Bronchial epithelial cell (primary cell): ENCODE measurements around the gene SPAG17. TPM values are rescaled to one million over a fixed set of nuclear protein-coding genes. Genes with fewer than 3 reads are reported as not detected.

ENCODE experiments used
- DNase-seq: peaks from one replicate; pipeline ENCODE4 v3.0.0-alpha.2; 2010; ENCODE audit warnings: low read depth
- FAIRE-seq: peaks from 2 replicates; lab custom pipeline; 2011; peaks lifted over from hg19 to GRCh38; lab: Jason Lieb, UNC
- H3K27me3 ChIP-seq: 2 replicates; pipeline ENCODE4 v1.5.1; 2011; ENCODE audit warnings: low read length; ENCODE audit not compliant: control insufficient read depth, insufficient read depth
- H3K36me3 ChIP-seq: 2 replicates; pipeline ENCODE4 v1.5.1; 2011; ENCODE audit warnings: low read length; ENCODE audit not compliant: control insufficient read depth, insufficient read depth
- H3K4me3 ChIP-seq: 2 replicates; pipeline ENCODE4 v1.5.1; 2011; ENCODE audit warnings: mild to moderate bottlenecking, low read depth, low read length, control low read depth
- total RNA-seq: library from RNA; depleted of rRNA; stranded (reverse); fragments of >200 nt; gene quantifications from 2 replicates; pipeline ENCODE4 v1.2.1, GENCODE V29; 2014
- TF ChIP-seq, protein P1 (sequence below): IDR thresholded peaks from 2 replicates; pipeline ENCODE4 v1.5.1; 2011; ENCODE audit warnings: mild to moderate bottlenecking, moderate library complexity, low read length, control low read depth, inconsistent platforms; ENCODE audit not compliant: insufficient read depth, severe bottlenecking

SPAG17 gene
- total RNA-seq, 1 donor from 2014 or later: under 0.01 TPM

DNA sequence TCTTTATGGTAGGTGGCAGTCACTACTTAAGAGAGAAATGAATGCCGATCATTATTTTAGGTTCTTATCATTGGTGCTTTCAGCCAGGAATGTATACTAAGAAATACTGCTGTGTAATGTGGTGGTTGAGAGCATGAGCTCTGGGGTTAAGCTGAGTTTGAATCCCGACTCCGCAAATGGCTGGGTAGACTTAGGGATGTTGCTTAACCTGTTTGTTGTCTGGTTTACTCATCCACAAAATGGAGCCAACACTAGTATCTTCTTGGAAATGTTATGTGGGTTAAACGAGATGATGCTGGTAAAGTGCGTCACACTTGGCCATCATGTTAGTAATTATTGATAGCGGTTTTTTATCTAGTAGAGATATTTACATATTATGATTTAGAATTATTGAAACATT is 171.7 kb downstream of the SPAG17 start:
- FAIRE-seq (no peak), DNase-seq (no peak)
- no peak overlapping the region for H3K4me3 ChIP-seq
- no peaks in the 10 kb centered on the region for H3K27me3 ChIP-seq
- TF ChIP-seq, protein P1, sequence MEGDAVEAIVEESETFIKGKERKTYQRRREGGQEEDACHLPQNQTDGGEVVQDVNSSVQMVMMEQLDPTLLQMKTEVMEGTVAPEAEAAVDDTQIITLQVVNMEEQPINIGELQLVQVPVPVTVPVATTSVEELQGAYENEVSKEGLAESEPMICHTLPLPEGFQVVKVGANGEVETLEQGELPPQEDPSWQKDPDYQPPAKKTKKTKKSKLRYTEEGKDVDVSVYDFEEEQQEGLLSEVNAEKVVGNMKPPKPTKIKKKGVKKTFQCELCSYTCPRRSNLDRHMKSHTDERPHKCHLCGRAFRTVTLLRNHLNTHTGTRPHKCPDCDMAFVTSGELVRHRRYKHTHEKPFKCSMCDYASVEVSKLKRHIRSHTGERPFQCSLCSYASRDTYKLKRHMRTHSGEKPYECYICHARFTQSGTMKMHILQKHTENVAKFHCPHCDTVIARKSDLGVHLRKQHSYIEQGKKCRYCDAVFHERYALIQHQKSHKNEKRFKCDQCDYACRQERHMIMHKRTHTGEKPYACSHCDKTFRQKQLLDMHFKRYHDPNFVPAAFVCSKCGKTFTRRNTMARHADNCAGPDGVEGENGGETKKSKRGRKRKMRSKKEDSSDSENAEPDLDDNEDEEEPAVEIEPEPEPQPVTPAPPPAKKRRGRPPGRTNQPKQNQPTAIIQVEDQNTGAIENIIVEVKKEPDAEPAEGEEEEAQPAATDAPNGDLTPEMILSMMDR: no peak
- no peaks in the 10 kb centered on the region for H3K36me3 ChIP-seq

GRCh38 chr1:118012515-118013124 is 172.4 kb downstream of the SPAG17 start:
- no peak overlapping the region for H3K4me3 ChIP-seq
- H3K27me3 ChIP-seq: no peaks in the 10 kb centered on the region
- FAIRE-seq (peak; percentile 84), DNase-seq (no peak)
- H3K36me3 ChIP-seq: no peaks in the 10 kb centered on the region
- TF ChIP-seq, protein P1: no peak

DNA sequence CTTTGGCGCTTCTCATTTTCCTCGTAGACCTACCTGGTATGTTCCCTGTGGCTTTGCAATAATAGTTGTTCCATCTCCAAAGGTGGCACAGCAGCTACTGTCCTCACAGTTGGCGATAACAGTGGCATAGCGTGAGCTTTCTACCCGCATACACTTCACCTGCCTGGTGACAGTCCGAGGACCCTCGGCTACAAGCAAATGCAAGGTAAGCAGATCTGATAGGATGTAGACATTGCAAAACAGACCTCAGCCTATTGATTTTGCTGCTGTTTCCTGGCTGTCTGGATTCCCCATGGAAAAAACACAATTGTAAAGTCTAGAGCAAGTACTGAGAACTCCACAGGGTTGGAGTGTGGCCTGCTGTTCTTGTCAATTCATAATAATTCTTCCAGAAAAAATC is 177.0 kb downstream of the SPAG17 start:
- TF ChIP-seq, protein P1: no peak
- no peak for FAIRE-seq

GRCh38 chr1:118007391-118007790 is 177.6 kb downstream of the SPAG17 start:
- Histone ChIP-seq H3K27me3 (no peaks in the 10 kb centered on the region), H3K36me3 (no peaks in the 10 kb centered on the region), H3K4me3 (no peak overlapping the region)
- DNase-seq (no peak), FAIRE-seq (no peak)
- TF ChIP-seq, protein P1: no peak

More for the DNA sequence above, 177.0 kb downstream of the SPAG17 start:
- Histone ChIP-seq H3K4me3 (no peak overlapping the region), H3K27me3 (no peaks in the 10 kb centered on the region), H3K36me3 (no peaks in the 10 kb centered on the region)
- DNase-seq: no peak

DNA sequence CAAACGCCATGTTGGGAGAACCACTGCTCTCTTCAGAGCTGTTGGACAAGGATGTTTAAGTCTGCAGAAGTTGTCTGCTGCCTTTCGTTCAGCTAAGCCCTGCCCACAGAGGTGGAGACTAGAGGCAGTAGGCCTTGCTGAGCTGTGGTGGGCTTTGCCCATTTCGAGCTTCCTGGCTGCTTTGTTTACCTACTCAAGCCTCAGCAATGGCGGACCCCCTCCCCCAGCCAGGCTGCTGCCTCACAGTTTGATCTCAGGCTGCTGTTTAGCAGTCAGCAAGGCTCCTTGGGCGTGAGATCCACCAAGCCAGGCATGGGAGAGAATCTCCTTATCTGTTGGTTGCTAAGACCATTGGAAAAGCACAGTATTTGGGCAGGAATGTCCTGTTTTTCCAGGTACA is 180.7 kb downstream of the SPAG17 start:
- H3K27me3 ChIP-seq: no peaks in the 10 kb centered on the region
- no peaks in the 10 kb centered on the region for H3K36me3 ChIP-seq
- FAIRE-seq (no peak), DNase-seq (no peak)
- TF ChIP-seq, protein P1: no peak
- H3K4me3 ChIP-seq: no peak overlapping the region

- FAIRE-seq: no peak
- H3K4me3 ChIP-seq: no peak overlapping the region
- TF ChIP-seq, protein P1: no peak
- no peak for DNase-seq
- H3K36me3 ChIP-seq: no peaks in the 10 kb centered on the region
- H3K27me3 ChIP-seq: peaks cover 2% of the 10 kb centered on the region
Measured at GRCh38 chr1:117985973-117986372, 199.1 kb downstream of the SPAG17 start.
